ENCODE results near the gene RNU6-1. TPM values are rescaled to one million over a fixed set of nuclear protein-coding genes. Genes with fewer than 3 reads are reported as not detected.
A peak's percentile ranks its signal among the peaks of the same experiment; 100 is the strongest.

The RNU6-1 gene
- total RNA-seq, 1 donor from 2014 or later, result not detected

- intact Hi-C loops (cut with micrococcal nuclease), result no loop called here
- Mint-ChIP-seq H3K27ac (no peak overlapping the region), H3K4me1 (peaks cover 2% of the 10 kb centered on the region), H3K4me3 (no peak overlapping the region), H3K27me3 (peaks cover 20% of the 10 kb centered on the region), H3K9me3 (no peaks in the 10 kb centered on the region), H3K36me3 (ENCODE audit: low read depth) (no peaks in the 10 kb centered on the region)
- no peak for DNase-seq
Measured at GRCh38 chr15:67849538-67849937, 9.7 kb upstream of the RNU6-1 start.

- no peak for DNase-seq
- Mint-ChIP-seq H3K4me1 (peaks cover 6% of the 10 kb centered on the region), H3K27me3 (peaks cover 20% of the 10 kb centered on the region), H3K9me3 (no peaks in the 10 kb centered on the region), H3K27ac (no peak overlapping the region), H3K36me3 (ENCODE audit: low read depth) (no peaks in the 10 kb centered on the region), H3K4me3 (no peak overlapping the region)
- intact Hi-C loops (cut with micrococcal nuclease), result no loop called here
Measured at GRCh38 chr15:67845974-67846373, 6.1 kb upstream of the RNU6-1 start.

GRCh38 chr15:67843571-67844387, 3.9 kb upstream of the RNU6-1 start:
- peaks cover 20% of the 10 kb centered on the region for H3K27me3 Mint-ChIP-seq
- H3K9me3 Mint-ChIP-seq, result no peaks in the 10 kb centered on the region
- intact Hi-C loops (cut with micrococcal nuclease), result loop anchor here (5.0 kb wide), 1 partner anchor 209 kb away; the partner anchor contains the start of gene PIAS1
- H3K4me3 Mint-ChIP-seq, result no peak overlapping the region
- no peak overlapping the region for H3K27ac Mint-ChIP-seq
- no peak for DNase-seq
- peaks cover 17% of the 10 kb centered on the region for H3K4me1 Mint-ChIP-seq
- H3K36me3 Mint-ChIP-seq (ENCODE audit: low read depth), result peaks cover 3% of the 10 kb centered on the region

DNA sequence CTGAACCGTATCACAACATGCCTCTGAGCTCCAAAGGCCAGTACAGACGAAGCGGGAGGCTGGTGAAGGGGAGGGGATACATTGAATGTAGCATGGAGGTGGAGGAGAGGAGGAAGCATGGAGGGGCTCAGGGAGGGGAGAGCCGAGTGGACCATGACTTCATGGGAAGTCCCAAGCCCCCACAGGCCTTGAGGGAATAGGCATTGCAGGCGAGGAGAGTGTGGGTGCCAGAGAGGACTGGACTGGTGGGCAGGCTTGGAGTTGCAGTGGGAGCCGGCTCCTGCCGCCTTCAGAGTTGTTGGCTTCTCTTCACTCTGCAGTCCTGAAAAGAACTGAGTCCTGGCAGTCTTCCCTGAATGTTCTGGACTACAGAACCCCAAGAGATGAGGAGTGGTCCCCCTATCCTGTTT, 3.3 kb upstream of the RNU6-1 start:
- H3K27ac Mint-ChIP-seq, result no peak overlapping the region
- intact Hi-C loops (cut with micrococcal nuclease), result loop anchor here (5.0 kb wide), 1 partner anchor 209 kb away; the partner anchor contains the start of gene PIAS1
- H3K9me3 Mint-ChIP-seq, result no peaks in the 10 kb centered on the region
- H3K27me3 Mint-ChIP-seq, result peaks cover 19% of the 10 kb centered on the region
- DNase-seq, result no peak
- peaks cover 3% of the 10 kb centered on the region for H3K36me3 Mint-ChIP-seq (ENCODE audit: low read depth)
- peaks cover 19% of the 10 kb centered on the region for H3K4me1 Mint-ChIP-seq
- H3K4me3 Mint-ChIP-seq, result no peak overlapping the region

- H3K9me3 Mint-ChIP-seq, result no peaks in the 10 kb centered on the region
- H3K4me3 Mint-ChIP-seq, result peak overlapping the region; percentile 83
- intact Hi-C loops (cut with micrococcal nuclease), result loop anchor here (2.0 to 5.0 kb wide), 3 partner anchors 211 to 321 kb away; partner anchors contain the start of genes C15orf61, MAP2K5 and PIAS1
- no peak for DNase-seq
- H3K27ac Mint-ChIP-seq, result peak overlapping the region; percentile 79
- peaks cover 21% of the 10 kb centered on the region for H3K4me1 Mint-ChIP-seq
- peaks cover 23% of the 10 kb centered on the region for H3K27me3 Mint-ChIP-seq
- peaks cover 3% of the 10 kb centered on the region for H3K36me3 Mint-ChIP-seq (ENCODE audit: low read depth)
Measured at GRCh38 chr15:67841513-67841762, 1.6 kb upstream of the RNU6-1 start.

DNA sequence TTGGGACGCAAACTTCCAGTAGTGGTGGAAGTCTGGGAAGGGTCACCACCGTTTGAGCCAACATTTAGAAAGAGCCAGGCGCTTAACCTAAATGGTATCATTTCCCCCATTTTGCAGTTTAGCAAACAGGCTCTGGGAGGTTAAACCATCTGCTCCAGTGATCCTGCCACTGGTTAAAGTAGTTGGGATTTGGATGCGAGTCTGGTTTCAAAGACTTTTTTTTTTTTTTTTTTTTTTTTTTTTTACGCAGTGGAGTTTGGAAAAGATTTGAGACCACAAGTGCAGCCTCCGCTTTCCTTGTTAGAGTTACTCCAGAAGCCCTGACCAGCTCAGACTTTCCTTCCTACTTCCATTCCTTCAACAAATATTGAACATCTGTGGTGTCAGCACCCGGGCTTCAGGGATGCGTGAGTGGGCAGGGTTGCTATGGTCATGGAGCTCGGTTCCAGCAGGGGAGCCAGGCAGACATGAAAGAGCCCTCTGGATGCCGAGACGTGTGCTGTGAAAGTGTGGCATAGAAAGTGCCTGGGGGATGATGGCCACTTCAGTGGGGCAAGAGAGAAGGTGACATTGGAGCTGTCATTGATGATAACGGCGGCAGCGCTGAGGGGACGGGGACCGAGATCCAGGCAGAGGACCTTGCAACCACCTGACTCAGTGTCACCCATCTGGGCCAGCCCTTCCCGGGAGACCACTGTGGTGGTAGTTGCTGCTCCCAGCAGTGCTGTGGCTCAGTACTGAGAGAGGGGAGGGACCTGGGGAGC, 1.1 kb upstream of the RNU6-1 start:
- DNase-seq, result peak; percentile 76
- intact Hi-C loops (cut with micrococcal nuclease), result loop anchor here (2.0 to 5.0 kb wide), 3 partner anchors 211 to 320 kb away; partner anchors contain the start of genes C15orf61, MAP2K5 and PIAS1
- peaks cover 24% of the 10 kb centered on the region for H3K4me1 Mint-ChIP-seq
- peaks cover 27% of the 10 kb centered on the region for H3K27me3 Mint-ChIP-seq
- peak overlapping the region; percentile 98 for H3K27ac Mint-ChIP-seq
- no peaks in the 10 kb centered on the region for H3K9me3 Mint-ChIP-seq
- H3K4me3 Mint-ChIP-seq, result peak overlapping the region; percentile 95
- peaks cover 3% of the 10 kb centered on the region for H3K36me3 Mint-ChIP-seq (ENCODE audit: low read depth)

GRCh38 chr15:67839499-67839928, 331 bp downstream of the RNU6-1 start:
- H3K27ac Mint-ChIP-seq, result peak overlapping the region; percentile 98
- intact Hi-C loops (cut with micrococcal nuclease), result loop anchor here (5.0 to 10.0 kb wide), 3 partner anchors 77 to 1135 kb away; partner anchors contain the start of gene SMAD6
- DNase-seq, result peak; percentile 82
- no peaks in the 10 kb centered on the region for H3K9me3 Mint-ChIP-seq
- peak overlapping the region; percentile 95 for H3K4me3 Mint-ChIP-seq
- H3K27me3 Mint-ChIP-seq, result peaks cover 41% of the 10 kb centered on the region
- peaks cover 3% of the 10 kb centered on the region for H3K36me3 Mint-ChIP-seq (ENCODE audit: low read depth)
- peaks cover 28% of the 10 kb centered on the region for H3K4me1 Mint-ChIP-seq

- H3K36me3 Mint-ChIP-seq (ENCODE audit: low read depth), result peaks cover 3% of the 10 kb centered on the region
- H3K27me3 Mint-ChIP-seq, result peaks cover 47% of the 10 kb centered on the region
- H3K27ac Mint-ChIP-seq, result no peak overlapping the region
- peak overlapping the region; percentile 95 for H3K4me3 Mint-ChIP-seq
- intact Hi-C loops (cut with micrococcal nuclease), result loop anchor here (5.0 to 10.0 kb wide), 3 partner anchors 77 to 1134 kb away; partner anchors contain the start of gene SMAD6
- H3K9me3 Mint-ChIP-seq, result no peaks in the 10 kb centered on the region
- peaks cover 32% of the 10 kb centered on the region for H3K4me1 Mint-ChIP-seq
- DNase-seq, result no peak
Measured at GRCh38 chr15:67838789-67839332, 984 bp downstream of the RNU6-1 start.

GRCh38 chr15:67836955-67837354, 2.9 kb downstream of the RNU6-1 start:
- H3K9me3 Mint-ChIP-seq, result no peaks in the 10 kb centered on the region
- H3K27ac Mint-ChIP-seq, result no peak overlapping the region
- H3K27me3 Mint-ChIP-seq, result peaks cover 64% of the 10 kb centered on the region
- H3K4me3 Mint-ChIP-seq, result no peak overlapping the region
- intact Hi-C loops (cut with micrococcal nuclease), result loop anchor here (1.0 to 10.0 kb wide), 5 partner anchors 75 to 1132 kb away; partner anchors contain the start of gene SMAD6
- peaks cover 3% of the 10 kb centered on the region for H3K36me3 Mint-ChIP-seq (ENCODE audit: low read depth)
- DNase-seq, result no peak
- peaks cover 39% of the 10 kb centered on the region for H3K4me1 Mint-ChIP-seq

DNA sequence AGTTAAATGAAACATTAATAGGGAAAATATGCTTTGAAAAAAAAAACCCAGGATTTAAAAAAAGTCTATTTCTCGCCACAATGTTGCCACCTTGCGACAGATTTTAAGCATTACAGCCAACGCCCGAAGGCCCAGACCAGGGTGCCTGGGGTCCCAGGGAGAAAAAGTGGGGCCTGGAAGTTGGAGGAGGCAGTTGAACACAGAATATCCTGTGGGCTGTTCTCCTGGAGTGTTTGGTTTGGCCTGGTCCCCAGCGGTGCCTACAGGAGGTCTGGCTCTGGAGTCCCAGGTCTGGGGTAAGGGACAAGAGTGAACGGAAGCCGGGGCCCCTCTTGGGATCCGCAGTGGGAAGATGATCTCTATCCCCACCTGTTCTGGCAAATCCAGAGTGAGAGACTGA, 3.4 kb downstream of the RNU6-1 start:
- Mint-ChIP-seq H3K4me3 (peak overlapping the region; percentile 74), H3K27ac (no peak overlapping the region), H3K9me3 (no peaks in the 10 kb centered on the region), H3K4me1 (peaks cover 38% of the 10 kb centered on the region), H3K27me3 (peaks cover 68% of the 10 kb centered on the region), H3K36me3 (ENCODE audit: low read depth) (peaks cover 3% of the 10 kb centered on the region)
- intact Hi-C loops (cut with micrococcal nuclease), result loop anchor here (1.0 to 10.0 kb wide), 5 partner anchors 74 to 1132 kb away; partner anchors contain the start of gene SMAD6
- DNase-seq, result peak; percentile 87

DNA sequence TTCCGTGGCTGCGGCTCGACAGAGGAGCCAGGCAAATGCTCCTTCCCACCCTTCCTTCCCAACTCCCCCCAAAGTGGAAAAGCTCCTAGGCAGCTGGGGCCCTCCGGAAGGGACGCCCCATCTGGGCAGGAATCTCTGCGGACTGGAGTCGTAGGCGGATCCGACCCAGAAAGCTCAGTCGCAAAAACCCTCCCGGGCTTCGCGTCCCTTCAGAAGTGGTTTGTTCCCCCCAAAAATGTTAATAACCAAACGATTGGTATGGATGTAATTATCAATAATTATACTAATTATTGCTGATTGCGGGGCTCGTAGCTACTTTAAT, 3.8 kb downstream of the RNU6-1 start:
- intact Hi-C loops (cut with micrococcal nuclease), result loop anchor here (1.0 to 10.0 kb wide), 5 partner anchors 74 to 1131 kb away; partner anchors contain the start of gene SMAD6
- Mint-ChIP-seq H3K36me3 (ENCODE audit: low read depth) (peaks cover 3% of the 10 kb centered on the region), H3K4me1 (peaks cover 34% of the 10 kb centered on the region), H3K27ac (no peak overlapping the region), H3K27me3 (peaks cover 71% of the 10 kb centered on the region), H3K9me3 (no peaks in the 10 kb centered on the region), H3K4me3 (peak overlapping the region; percentile 74)
- DNase-seq, result no peak

GRCh38 chr15:67835297-67836133, 4.3 kb downstream of the RNU6-1 start:
- H3K4me1 Mint-ChIP-seq, result peaks cover 33% of the 10 kb centered on the region
- no peaks in the 10 kb centered on the region for H3K9me3 Mint-ChIP-seq

More at GRCh38 chr15:67835297-67836133, 4.3 kb downstream of the RNU6-1 start:
- intact Hi-C loops (cut with micrococcal nuclease), result loop anchor here (1.0 to 10.0 kb wide), 5 partner anchors 73 to 1131 kb away; partner anchors contain the start of gene SMAD6
- H3K27ac Mint-ChIP-seq, result no peak overlapping the region
- H3K4me3 Mint-ChIP-seq, result peak overlapping the region; percentile 74
- H3K36me3 Mint-ChIP-seq (ENCODE audit: low read depth), result peaks cover 3% of the 10 kb centered on the region
- DNase-seq, result peak; percentile 73
- peaks cover 77% of the 10 kb centered on the region for H3K27me3 Mint-ChIP-seq
